H1 (cell line): ENCODE data around the gene SLC4A7. TPM values are rescaled to one million over a fixed set of nuclear protein-coding genes. Genes with fewer than 3 reads are reported as not detected.

ENCODE experiments used
- CTCF ChIA-PET: fragments of 300-600 bp; sonication (Branson Sonifier 250); formaldehyde crosslinking; loops from one replicate; lab custom pipeline; 2021; ENCODE audit not compliant: partially characterized antibody; lab: Charles Lee
- POLR2A ChIA-PET: fragments of 300-600 bp; sonication (Branson Sonifier 250); formaldehyde crosslinking; loops from one replicate; lab custom pipeline; 2021; ENCODE audit warnings: inconsistent platforms; ENCODE audit not compliant: partially characterized antibody; lab: Charles Lee
- DNase-seq, 2 experiments: peaks; one replicate each; pipeline versions ENCODE4 v3.0.0 to v3.0.0-alpha.2; 2010 to 2022; ENCODE audit warnings: low spot score in 2 of 2, low read depth in 1 of 2, mixed read lengths in 1 of 2
- FAIRE-seq: peaks from 2 replicates; lab custom pipeline; 2011; peaks lifted over from hg19 to GRCh38; lab: Jason Lieb, UNC
- H2AFZ ChIP-seq: 2 replicates; pipeline ENCODE4 v1.8.1; 2012; ENCODE audit warnings: low read length, inconsistent platforms
- H2AK5ac ChIP-seq: 2 replicates; pipeline ENCODE4 v1.6.1; 2013; ENCODE audit warnings: low read depth, low read length
- H2BK120ac ChIP-seq: replicated peaks from 2 replicates; pipeline ENCODE3; 2013; ENCODE audit warnings: low read depth, low read length, inconsistent platforms
- H2BK12ac ChIP-seq: 2 replicates; pipeline ENCODE4 v1.6.1; 2013; ENCODE audit warnings: low read depth, low read length
- H2BK15ac ChIP-seq: 2 replicates; pipeline ENCODE4 v1.6.1; 2013; ENCODE audit warnings: low read length
- H2BK20ac ChIP-seq: 2 replicates; pipeline ENCODE4 v1.6.1; 2013; ENCODE audit warnings: low read length
- H2BK5ac ChIP-seq: 2 replicates; pipeline ENCODE4 v1.6.1; 2013; ENCODE audit warnings: low read depth, low read length
- H3K14ac ChIP-seq: 2 replicates; pipeline ENCODE4 v1.6.1; 2013; ENCODE audit warnings: inconsistent platforms; ENCODE audit not compliant: insufficient read length
- H3K18ac ChIP-seq: 2 replicates; pipeline ENCODE4 v1.6.1; 2013; ENCODE audit warnings: low read length; ENCODE audit errors: extremely low read depth
- H3K23ac ChIP-seq: 2 replicates; pipeline ENCODE4 v1.6.1; 2013; ENCODE audit warnings: inconsistent platforms; ENCODE audit not compliant: insufficient read length
- H3K23me2 ChIP-seq: 2 replicates; pipeline ENCODE4 v1.6.1; 2013; ENCODE audit warnings: low read depth, low read length
- H3K27ac ChIP-seq: 2 replicates; pipeline ENCODE4 v1.6.1; 2011; ENCODE audit warnings: low read depth, low read length, inconsistent platforms
- H3K27me3 ChIP-seq, 4 experiments: replicated peaks in 1 of 4; 1 replicate in 1 of 4; 2 replicates in 3 of 4; pipeline versions ENCODE4 v1.6.1 to v1.8.1; 2011 to 2013; ENCODE audit warnings: low read length in 3 of 4, mild to moderate bottlenecking in 3 of 4, inconsistent platforms in 2 of 4, mixed read lengths in 2 of 4, moderate library complexity in 1 of 4; ENCODE audit not compliant: control insufficient read depth in 3 of 4, insufficient read depth in 3 of 4; ENCODE audit errors: extremely low read depth in 1 of 4
- H3K36me3 ChIP-seq, 4 experiments: 2 replicates each; pipeline versions ENCODE4 v1.6.1 to v1.8.1; 2011 to 2013; ENCODE audit warnings: mild to moderate bottlenecking in 4 of 4, low read length in 3 of 4, moderate library complexity in 2 of 4, control low read depth in 1 of 4, inconsistent platforms in 1 of 4; ENCODE audit not compliant: insufficient read depth in 4 of 4, control insufficient read depth in 2 of 4
- H3K4ac ChIP-seq: replicated peaks from 2 replicates; pipeline ENCODE3; 2013; ENCODE audit warnings: low read length, low read depth, mixed read lengths, inconsistent platforms; ENCODE audit not compliant: insufficient read length
- H3K4me1 ChIP-seq, 4 experiments: replicated peaks in 1 of 4; 1 replicate in 1 of 4; 2 replicates in 3 of 4; pipeline versions ENCODE4 v1.6.1 to v1.8.1; 2011 to 2013; ENCODE audit warnings: low read length in 3 of 4, inconsistent platforms in 2 of 4, mixed read lengths in 1 of 4; ENCODE audit not compliant: insufficient read depth in 4 of 4, control insufficient read depth in 3 of 4
- H3K4me2 ChIP-seq, 2 experiments: 2 replicates each; pipeline versions ENCODE4 v1.6.1 to v1.8.1; 2011 to 2013; ENCODE audit warnings: low read depth in 2 of 2, low read length in 2 of 2, control low read depth in 1 of 2, inconsistent platforms in 1 of 2, mild to moderate bottlenecking in 1 of 2; ENCODE audit not compliant: insufficient read depth in 1 of 2
- H3K4me3 ChIP-seq, 4 experiments: fragments of 200-600, 300-600 bp in 1 of 4; sonication (generic), shearing (Covaris generic), sonication (Bioruptor Twin) in 1 of 4; 2 replicates each; pipeline versions ENCODE4 v1.5.1 to v1.8.1; 2011 to 2016; ENCODE audit warnings: low read length in 4 of 4, low read depth in 3 of 4, control low read depth in 2 of 4, inconsistent platforms in 2 of 4, mild to moderate bottlenecking in 2 of 4, mixed read lengths in 1 of 4, moderate library complexity in 1 of 4; ENCODE audit not compliant: insufficient read depth in 2 of 4; ENCODE audit errors: extremely low read depth in 1 of 4
- H3K56ac ChIP-seq: replicated peaks from 2 replicates; pipeline ENCODE3; 2013; ENCODE audit warnings: low read depth, mild to moderate bottlenecking, mixed read lengths, low read length, inconsistent platforms; ENCODE audit not compliant: insufficient read length
- H3K79me1 ChIP-seq: 2 replicates; pipeline ENCODE4 v1.6.1; 2013; ENCODE audit warnings: low read depth, low read length, control low read depth
- H3K79me2 ChIP-seq, 2 experiments: 2 replicates each; pipeline versions ENCODE4 v1.6.1 to v1.8.1; 2012 to 2013; ENCODE audit warnings: low read length in 2 of 2, mild to moderate bottlenecking in 2 of 2, inconsistent platforms in 1 of 2; ENCODE audit not compliant: insufficient read depth in 2 of 2, control insufficient read depth in 1 of 2
- H3K9ac ChIP-seq, 4 experiments: replicated peaks in 1 of 4; 1 replicate in 1 of 4; 2 replicates in 3 of 4; pipeline versions ENCODE4 v1.6.1 to v1.8.1; 2011 to 2013; ENCODE audit warnings: low read depth in 3 of 4, low read length in 3 of 4, control low read depth in 2 of 4, mild to moderate bottlenecking in 2 of 4, moderate library complexity in 2 of 4, inconsistent platforms in 1 of 4; ENCODE audit errors: extremely low read depth in 1 of 4
- H3K9me3 ChIP-seq, 2 experiments: 2 replicates each; pipeline versions ENCODE4 v1.6.1 to v1.8.1; 2012 to 2013; ENCODE audit warnings: mild to moderate bottlenecking in 2 of 2, moderate library complexity in 2 of 2, control low read depth in 1 of 2, inconsistent platforms in 1 of 2, low read depth in 1 of 2, low read length in 1 of 2, mixed read lengths in 1 of 2; ENCODE audit not compliant: insufficient read depth in 2 of 2
- H4K20me1 ChIP-seq, 2 experiments: replicated peaks in 1 of 2; 2 replicates each; pipeline versions ENCODE3 to v1.8.1; 2011 to 2013; ENCODE audit warnings: inconsistent platforms in 2 of 2, low read length in 2 of 2, mild to moderate bottlenecking in 1 of 2; ENCODE audit not compliant: insufficient read depth in 2 of 2, control insufficient read depth in 1 of 2
- H4K5ac ChIP-seq: 2 replicates; pipeline ENCODE4 v1.6.1; 2013; ENCODE audit warnings: low read length, low read depth, mixed read lengths, inconsistent platforms; ENCODE audit not compliant: insufficient read length
- H4K8ac ChIP-seq: 2 replicates; pipeline ENCODE4 v1.8.0; 2013; ENCODE audit warnings: mild to moderate bottlenecking, moderate library complexity, low read length, inconsistent platforms; ENCODE audit not compliant: insufficient read depth; ENCODE audit errors: extremely low read depth
- H4K91ac ChIP-seq: replicated peaks from 2 replicates; pipeline ENCODE3; 2013; ENCODE audit warnings: low read length, mixed read lengths, inconsistent platforms; ENCODE audit not compliant: insufficient read length
- SAP30 ChIP-seq: fragments of 300-600 bp; sonication (generic); IDR thresholded peaks from 2 replicates; pipeline ENCODE4 v1.7.1; 2012; ENCODE audit warnings: low read length, moderate library complexity, mild to moderate bottlenecking, inconsistent platforms; ENCODE audit not compliant: insufficient read depth, insufficient replicate concordance
- SIX5 ChIP-seq: IDR thresholded peaks from 2 replicates; pipeline ENCODE4 v1.6.1; 2011; ENCODE audit warnings: mild to moderate bottlenecking, low read depth, low read length
- WGBS, 2 experiments: shearing (Covaris generic) in 1 of 2; methylation state at CpG; one replicate each; pipeline versions ENCODE4 v1.1.6 to v1.1.7; 2013 to 2015; ENCODE audit warnings: low lambda C conversion rate in 2 of 2, mixed read lengths in 2 of 2, inconsistent platforms in 1 of 2, low coverage in 1 of 2, missing lambda C conversion rate in 1 of 2; ENCODE audit not compliant: insufficient replicate concordance in 2 of 2, insufficient coverage in 1 of 2, insufficient read length in 1 of 2; ENCODE audit errors: extremely low coverage in 1 of 2, missing lambda C conversion rate in 1 of 2; 5-methylcytosine and 5-hydroxymethylcytosine counted together
- polyA plus RNA-seq, 7 experiments: library from polyadenylated mRNA; depleted of rRNA in 3 of 7; stranded (reverse) in 5 of 7; unstranded in 2 of 7; fragments of >200 nt in 5 of 7; fragments of 200-250 nt in 2 of 7; gene quantifications; 1 replicate in 5 of 7; 2 replicates in 1 of 7; 4 replicates in 1 of 7; pipeline versions ENCODE4 v1.2.1 to v1.2.3, GENCODE V29; 2011 to 2013; ENCODE audit warnings: missing spikeins in 2 of 7, mixed read lengths in 2 of 7
- total RNA-seq: library from RNA; stranded (reverse); fragmentation: NEBNext Ultra II Directional; extraction: Animal tissue kit (Norgen Biotek cat#: 25700); gene quantifications from 2 replicates; pipeline ENCODE4 v1.2.1, GENCODE V29; 2021

Gene SLC4A7
- total and polyA plus RNA-seq, 2 of the 8 experiments (the other 6 are each of a cell fraction or from before 2014, with no cell fraction given): 14.9 to 70.5 TPM

DNA sequence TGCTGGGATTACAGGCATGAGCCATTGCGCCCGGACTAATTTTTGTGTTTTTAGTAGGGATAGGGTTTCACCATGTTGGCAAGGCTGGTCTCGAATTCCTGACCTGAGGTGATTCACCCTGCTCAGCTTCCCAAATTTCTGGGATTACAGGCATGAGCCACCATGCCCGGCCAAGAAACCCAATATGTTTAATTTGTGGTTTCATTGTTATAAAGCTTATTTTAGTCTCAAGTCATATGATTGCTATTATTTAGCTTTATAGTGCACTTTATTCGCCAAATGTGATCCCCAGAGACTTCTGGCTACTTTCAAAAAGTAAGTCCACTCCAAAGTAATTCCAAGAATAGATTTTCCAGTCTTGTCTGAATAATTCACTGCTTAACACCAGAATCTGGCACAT is 19.3 kb upstream of the SLC4A7 start:
- Histone ChIP-seq H3K36me3 (no peaks in the 10 kb centered on the region), H3K4ac (no peak overlapping the region), H3K79me1 (no peaks in the 10 kb centered on the region), H3K4me3 (no peak overlapping the region), H3K56ac (no peak overlapping the region), H3K23me2 (no peaks in the 10 kb centered on the region), H3K27me3 (no peaks in the 10 kb centered on the region), H3K27ac (no peak overlapping the region), H3K9ac (no peak overlapping the region), H3K4me2 (no peak overlapping the region), H2AK5ac (no peak overlapping the region), H2BK15ac (no peak overlapping the region), H3K23ac (no peak overlapping the region), H3K18ac (no peak overlapping the region), H2BK12ac (no peak overlapping the region), H2BK5ac (no peak overlapping the region), H4K91ac (no peak overlapping the region), H2BK20ac (no peak overlapping the region), H3K4me1 (no peaks in the 10 kb centered on the region; a peak in 2 of 7 replicates), H3K14ac (no peak overlapping the region), H3K79me2 (no peaks in the 10 kb centered on the region), H4K8ac (no peak overlapping the region), H2BK120ac (no peak overlapping the region), H4K20me1 (no peaks in the 10 kb centered on the region), H4K5ac (no peak overlapping the region), H2AFZ (no peak overlapping the region), H3K9me3 (no peaks in the 10 kb centered on the region)
- CTCF ChIA-PET: no interaction called here
- DNase-seq: no peak
- FAIRE-seq: no peak
- POLR2A ChIA-PET: no interaction called here
- no peak for TF ChIP-seq SIX5
- no peak for TF ChIP-seq SAP30
- WGBS, 2 experiments: 91% methylated on average over 5 of the region's 5 CpGs; no CpG with 5 or more reads in 1 of the 2 experiments
